HG02623 (cell line): ENCODE measurements around the gene GYS2.

ENCODE experiments used
- ATAC-seq: cut with Tn5 transposase; IDR thresholded peaks from one replicate; pipeline ENCODE4 v1.9.1; 2021; ENCODE audit warnings: moderate library complexity; ENCODE audit not compliant: unreplicated experiment

GYS2 gene

DNA sequence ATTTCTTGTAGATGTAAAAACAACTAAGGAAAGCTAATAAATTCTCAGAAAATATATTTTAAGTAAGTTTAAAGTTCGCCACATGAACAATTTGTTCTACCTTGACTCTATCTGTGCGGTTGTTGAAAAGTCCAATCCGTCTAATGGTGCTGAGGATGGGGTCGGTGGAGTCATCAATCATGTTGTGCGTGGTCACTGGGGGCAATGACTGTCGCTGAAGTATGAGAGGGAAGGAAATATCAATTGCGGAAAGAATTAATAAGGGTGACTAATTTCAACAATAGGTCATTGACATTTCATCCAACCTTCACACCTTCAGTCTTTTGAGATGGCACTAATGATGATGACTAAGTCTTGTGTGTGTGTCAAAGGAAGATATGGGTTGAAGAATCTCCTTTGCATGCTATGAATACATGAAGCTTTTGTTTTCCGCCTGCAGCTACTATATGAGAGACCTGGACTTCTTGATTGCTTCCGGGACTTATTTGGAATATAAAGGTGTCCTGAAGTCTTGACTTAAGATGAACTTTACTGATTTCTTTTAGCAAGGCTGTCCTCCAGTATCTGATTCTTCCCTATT, 46.5 kb downstream of the GYS2 start:
- ATAC-seq = no peak

DNA sequence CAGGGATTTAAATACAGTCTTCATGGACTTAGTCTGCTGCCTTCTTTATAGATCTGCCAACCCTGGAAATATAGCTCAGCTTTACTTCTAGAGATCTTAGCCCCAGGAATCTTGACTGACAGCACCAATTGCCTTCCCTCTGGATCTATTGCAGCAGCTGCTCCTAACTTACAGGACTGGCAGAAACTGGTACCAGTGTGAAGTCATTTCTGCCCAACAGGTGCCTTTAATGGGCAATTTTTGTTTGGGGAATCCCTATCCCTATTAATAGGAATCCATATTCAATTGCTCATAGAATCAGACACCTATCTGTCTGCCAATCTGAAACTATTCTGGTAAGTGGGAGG, 51.3 kb downstream of the GYS2 start:
- ATAC-seq = no peak

DNA sequence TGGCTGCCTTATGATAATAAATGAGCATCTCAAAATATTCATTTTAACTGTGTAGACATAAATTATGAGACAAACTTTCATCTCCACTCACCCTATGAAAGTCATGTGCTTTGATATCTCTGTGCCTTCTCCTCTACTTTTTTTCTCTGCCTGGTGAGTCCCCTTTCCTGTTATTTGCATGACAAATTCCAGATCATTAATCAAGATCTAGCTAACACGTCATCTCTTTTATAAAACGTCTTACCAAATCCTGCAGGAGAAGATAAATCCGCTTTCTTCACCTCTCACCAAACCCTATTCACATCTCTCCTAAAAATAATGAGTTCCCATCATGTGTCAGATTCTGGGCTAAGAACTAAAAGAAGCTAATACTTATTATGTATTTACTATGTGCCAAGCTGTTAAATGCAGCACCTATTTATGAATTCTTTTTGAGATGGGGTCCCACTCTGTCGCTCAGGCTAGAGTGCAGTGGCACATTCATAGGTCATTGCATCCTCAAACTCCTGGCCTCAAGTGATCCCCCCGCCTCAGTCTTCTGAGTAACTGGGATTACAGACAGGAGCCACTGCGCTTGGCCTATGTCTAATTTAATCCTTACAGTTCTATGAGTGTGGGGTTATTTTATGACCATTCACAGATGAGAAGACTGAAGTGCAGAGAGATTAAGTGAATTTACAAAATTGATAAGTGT, 51.9 kb downstream of the GYS2 start:
- ATAC-seq = no peak

DNA sequence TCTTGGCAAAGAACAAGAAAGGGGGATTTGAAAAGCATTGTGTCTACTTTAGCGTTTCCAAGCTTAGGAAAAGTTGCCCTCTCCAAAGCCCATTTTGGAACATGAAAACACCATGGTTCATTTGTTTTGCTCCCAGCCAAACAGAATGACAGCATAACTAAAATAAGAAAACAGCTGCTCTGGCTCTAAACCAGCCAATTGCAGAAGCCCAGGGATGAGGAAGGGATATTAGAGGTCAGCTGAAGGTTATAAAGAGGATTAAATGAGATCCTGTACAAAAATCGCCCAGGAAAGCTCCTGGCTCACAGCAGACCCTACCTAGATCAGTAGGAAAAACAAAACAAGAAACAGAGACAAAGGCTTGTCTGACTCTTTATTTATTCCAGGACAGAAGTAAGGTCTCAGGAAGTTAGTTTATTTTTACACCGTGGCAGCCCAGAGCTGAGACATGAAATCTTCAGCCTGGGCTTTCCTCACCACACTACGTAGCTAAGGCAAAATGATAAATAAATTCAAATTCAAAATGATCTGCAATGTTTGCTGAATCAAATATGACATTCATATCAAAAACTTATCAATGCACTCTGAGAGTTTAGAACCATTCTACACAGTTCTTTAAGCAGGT, 52.7 kb downstream of the GYS2 start:
- no peak for ATAC-seq

DNA sequence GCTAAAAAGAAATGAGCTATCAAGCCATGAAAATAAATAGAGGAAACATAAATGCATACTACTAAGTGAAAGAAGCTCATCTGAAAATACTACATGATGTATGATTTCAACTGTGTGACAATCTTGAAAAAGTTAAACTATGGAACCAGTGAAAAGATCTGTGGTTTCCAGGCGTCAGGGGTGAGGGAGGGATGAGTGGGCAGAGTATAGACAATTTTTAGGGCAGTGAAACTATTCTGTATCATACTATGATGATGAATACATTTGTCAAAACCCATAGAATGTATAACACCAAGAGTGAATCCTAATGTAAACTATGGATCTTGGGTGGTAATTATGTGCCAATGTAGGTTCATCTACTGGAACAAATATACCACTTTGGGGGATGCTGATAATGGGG, 57.2 kb downstream of the GYS2 start:
- no peak for ATAC-seq

DNA sequence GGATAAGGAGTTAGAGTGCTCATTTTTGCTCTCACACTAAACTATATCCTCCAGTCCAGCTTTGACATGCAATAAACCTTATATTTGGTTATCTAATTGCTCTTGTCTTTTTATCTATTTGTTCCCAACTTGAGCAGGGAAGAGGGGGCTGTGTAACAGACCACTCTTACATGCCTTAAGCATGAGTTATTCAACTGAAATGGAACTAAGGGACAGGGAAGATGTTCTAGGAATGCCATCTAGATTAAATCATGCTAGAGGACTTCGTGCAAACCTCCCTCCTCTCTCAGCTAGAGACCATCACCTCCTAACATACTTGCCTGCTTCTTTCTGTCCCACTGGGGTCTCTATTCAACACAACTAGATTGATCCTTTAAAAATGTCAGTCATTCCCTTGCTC, 57.9 kb downstream of the GYS2 start:
- ATAC-seq = no peak

DNA sequence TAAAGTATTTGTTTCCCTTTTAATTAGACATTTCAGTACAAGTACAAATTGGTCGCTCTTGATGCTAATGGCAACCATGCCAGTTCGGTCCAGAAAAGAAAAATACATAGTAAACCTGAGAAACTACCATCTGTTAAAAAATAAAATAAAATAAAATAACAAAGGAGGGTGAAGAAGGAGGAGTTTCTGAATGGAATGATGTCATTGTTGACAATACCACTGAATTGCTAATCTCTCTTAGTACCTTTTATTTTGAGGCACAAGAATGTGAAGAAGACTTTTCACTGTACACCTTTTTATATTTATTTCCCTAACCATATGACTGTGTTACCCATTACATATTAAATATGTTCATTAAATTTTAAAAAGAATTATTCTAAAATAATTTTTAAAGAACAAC, 59.1 kb downstream of the GYS2 start:
- no peak for ATAC-seq

DNA sequence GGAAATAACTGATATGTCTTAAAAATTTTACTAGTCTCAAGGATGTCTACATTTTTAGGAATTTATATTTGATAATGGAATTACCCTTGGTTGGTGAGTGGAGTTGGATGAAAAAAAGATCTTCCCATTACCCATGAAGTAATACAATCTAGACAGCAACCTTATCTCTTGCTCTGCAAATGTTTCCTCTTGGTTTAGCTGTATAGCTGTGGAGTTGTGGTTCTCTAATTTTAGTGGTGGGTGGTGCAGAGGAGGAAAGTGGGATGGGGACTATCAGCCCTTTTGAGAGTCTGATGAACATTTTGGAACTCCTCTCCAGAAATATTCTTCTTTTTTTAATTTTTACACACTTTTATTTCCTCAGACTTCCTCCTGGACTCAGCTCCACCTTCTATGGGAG, 61.5 kb downstream of the GYS2 start:
- no peak for ATAC-seq

DNA sequence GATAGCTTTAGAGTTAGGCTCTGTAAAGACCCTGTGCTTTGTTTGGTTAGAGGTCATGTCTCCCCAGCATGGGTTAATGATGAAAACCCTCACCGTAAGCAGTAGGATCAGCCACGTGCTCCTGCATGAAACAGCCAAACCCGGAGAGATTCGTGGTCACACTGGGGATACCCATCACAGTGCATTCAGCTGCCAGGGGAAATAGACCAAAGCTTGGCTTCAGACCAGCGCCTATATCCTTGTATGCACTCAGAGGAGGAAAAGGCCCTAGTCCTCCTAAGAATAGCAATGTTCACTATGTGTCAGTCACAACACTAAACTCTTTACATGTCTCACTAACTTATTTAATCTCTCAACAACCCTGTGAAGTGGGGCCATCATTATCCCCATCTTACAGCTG, 62.2 kb downstream of the GYS2 start:
- ATAC-seq = no peak

DNA sequence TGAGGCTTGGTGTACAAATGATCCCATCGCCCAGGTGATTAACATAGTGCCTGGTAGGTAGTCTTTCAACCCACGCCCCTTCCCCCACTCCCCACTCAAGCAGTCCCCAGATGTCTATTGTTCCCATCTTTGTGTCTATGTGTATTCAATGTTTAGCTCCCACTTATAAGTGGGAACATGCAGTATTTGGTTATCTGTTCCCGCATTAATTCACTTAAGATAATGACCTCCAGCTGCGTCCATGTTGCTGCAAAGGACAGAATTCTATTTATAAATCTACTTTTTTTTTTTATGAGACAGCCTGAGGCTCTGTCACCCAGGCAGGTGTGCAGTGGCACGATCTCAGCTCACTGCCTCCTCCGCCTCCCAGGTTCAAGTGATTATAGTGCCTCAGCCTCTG, 62.9 kb downstream of the GYS2 start:
- ATAC-seq = no peak

DNA sequence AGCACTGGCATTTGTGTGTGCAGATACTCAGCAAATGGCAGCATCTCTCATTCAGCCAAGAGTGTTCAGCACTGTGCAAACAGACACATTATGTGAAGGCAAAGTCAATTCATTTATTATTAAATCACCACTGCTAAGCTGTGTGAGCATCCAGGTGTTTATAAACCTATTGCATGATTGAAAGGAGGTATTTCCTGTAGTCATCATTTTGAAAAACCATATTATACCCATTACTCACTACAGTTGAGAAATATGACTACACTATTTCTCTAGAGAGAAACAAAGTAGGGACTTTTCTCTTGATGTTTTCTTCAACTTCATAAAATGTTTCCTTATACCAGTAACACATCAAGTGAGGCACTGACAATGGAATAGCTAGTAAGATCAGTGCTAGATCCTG, 64.8 kb downstream of the GYS2 start:
- no peak for ATAC-seq

DNA sequence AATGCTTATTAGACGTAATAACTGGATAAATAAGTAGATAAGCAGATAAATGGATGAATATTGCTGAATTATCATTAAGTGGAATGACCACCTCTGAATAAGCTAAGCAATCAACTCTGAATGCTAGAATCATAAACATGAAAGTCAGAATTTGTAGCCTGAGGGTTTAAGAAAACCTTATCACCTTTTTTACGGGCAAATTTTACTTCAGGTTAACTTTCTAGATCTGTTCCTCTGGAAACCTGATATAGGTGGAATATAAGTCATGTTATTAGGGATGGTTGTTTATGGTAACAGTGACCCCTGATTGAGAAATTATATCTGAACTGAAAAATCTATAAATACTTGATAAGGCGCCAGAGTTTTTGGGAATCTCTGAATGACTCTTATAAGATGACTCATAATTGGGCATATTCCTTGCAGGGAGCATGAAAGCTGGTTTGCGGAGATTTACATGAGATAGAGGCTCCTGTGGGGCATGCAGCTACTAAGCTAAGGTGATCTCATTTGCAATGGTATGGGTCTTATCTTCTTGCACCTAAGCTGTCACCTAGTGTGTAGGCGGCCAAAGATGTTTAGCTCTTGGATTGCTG, 66.5 kb downstream of the GYS2 start:
- no peak for ATAC-seq

DNA sequence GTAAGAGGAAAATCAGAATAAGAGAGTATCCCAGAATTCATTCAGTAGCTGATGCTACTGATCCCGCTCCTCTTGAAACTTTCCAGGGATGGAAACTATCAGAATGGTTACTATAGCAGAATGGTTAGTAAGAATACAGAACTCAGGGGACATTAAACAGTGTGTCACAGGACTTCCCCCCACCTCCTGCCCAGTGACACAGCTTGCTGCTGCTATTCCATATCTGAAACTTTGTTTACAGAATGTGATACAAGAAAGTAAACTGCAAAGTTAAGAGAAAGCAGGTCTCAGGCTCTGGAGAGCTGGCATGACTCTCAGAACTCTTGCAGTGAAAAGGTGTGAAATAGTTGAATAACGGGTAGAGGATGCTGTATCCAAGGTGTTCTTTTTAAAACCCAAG, 75.2 kb downstream of the GYS2 start:
- ATAC-seq = no peak

DNA sequence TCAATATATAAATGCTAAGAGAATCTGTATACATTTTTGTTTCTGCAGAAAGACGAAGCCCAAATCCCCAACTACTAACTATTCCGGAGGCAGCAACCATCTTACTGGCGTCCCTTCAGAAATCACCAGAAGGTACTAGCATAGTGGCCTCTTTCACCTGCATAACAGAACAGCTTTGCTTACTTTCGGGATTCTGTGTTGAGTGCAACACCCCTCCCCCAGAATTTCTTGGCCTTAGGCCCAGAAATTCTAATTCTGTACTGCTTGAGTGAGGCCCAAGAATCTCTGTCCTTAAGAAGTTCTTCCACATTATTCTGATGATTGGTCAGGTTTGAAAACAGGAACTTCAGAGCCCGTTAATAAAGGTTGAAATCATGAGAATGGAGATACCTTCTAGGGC, 75.7 kb downstream of the GYS2 start:
- ATAC-seq = no peak

DNA sequence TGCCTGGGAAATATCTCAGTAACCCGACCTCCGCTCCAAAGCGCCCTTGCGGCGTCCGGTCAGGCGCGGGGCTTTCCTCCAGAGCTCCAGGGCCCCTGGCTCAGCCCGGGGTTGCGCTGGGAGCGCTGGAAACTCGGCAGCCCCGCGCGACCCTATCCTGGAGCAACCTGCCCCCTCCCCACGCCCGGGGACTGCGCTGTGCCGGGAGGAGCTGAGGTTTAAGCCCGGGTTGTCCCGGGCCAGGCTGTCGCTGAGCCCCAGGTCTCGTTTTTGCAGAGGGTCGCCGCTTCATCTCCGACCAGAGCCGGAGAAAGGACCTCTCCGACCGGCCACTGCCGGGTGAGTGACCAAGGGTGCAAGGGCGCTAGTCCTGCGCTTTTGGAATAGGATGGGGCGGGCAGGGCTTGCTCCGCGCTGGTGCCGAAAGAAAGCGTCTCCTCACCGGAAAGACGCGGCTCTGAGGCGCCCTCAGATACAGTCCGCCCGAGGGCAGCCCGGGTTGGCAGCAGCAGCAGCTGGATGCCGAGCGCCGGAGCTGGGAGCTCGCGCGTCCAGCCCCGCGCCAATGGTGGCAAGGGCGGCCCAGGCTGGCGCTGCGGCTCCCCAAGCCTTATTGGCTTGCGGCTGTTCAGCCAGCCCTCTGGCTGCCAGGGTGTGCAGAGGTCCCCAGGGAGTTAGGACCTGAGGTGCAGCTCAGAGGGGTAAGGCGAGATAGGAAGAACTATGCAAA, 77.0 kb downstream of the GYS2 start:
- ATAC-seq = peak; percentile 93

DNA sequence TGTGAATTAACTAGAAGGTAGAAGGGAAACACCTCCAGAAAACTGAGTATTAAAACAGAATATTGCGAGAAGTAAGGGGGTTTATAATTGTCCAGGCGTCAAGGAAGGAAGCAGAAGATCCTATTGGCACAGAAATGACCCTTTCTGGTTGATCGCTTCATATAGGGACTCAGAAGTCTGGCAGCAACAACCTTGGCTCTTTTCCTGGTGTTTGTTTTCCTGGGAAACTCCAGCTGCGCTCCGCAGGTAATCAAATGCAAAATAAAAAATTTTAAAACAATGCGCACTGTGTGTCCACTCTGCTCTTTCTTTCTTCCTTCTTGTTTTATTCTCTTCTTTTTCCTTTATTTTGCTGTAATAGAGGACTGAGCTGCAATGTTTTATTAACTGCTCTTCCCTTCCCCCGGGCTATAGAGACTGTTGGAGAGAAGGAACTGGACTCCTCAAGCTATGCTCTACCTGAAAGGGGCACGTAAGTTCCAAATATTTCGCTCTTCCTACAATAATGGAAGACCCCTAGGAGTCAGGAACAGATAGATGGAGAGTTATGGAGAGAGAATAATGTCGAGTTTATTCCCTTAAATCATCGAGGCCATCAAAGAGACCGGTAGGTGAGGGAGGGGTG, 77.8 kb downstream of the GYS2 start:
- ATAC-seq = no peak

DNA sequence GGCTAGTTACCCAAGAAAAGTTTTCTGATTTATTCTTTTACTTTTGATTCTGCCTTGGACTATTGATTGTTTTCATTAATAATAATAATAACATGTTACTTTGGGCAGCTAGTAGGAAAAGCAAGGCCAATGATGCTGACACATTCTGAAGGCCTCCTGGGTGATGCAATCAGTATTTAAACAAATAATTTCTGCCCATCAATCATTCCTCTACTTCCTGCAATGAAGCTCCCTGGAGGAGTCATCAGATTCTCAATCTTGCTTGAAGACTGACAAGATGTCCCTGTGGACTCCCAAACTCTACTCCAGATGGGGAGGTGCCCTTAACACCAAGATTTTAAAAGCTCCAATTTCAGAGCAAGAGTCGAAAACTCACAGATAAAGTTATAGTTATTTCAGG, 78.6 kb downstream of the GYS2 start, which contains the start of gene SPX:
Gene SPX, plus strand, starts transcription at position 244 of the 400 bp plus-strand sequence. CDS start 177 bp downstream, outside the sequence.
- no peak for ATAC-seq

DNA sequence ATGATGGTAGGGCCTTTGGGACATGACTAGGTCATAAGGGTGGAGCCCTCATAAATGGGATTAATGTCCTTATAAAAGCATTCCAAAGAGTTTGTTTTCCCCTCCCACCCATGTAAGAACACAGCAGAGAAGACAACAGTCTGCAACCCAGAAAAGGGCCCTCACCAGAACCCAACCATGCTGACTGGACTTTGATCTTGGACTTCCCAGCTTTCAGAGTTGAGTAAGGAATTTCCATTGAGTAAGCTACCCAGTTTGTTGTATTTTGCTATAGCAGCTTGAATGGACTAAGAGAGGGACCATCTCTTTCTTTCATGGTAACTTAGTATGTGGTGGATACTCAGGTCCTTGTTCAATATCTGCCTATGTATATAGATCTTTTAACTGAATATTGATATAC, 81.5 kb downstream of the GYS2 start:
- ATAC-seq = no peak

DNA sequence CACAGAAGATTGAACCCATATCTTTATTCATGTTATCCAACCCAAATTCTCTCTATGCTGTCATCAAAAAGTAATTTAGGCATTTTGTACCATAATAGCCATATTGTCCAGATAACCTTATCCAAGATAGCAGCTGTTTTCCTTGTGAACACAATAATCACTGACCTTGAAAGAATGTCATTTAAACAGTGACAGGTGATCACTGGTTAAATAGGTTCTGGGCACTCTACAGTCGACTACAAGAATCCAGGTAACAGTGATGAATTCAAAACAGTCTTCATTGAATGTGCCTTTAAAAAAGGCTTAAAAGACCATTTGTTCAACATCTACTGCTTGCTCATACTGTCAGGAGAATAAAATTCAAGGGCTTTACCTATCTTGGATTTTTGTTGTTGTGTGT, 83.1 kb downstream of the GYS2 start:
- no peak for ATAC-seq

DNA sequence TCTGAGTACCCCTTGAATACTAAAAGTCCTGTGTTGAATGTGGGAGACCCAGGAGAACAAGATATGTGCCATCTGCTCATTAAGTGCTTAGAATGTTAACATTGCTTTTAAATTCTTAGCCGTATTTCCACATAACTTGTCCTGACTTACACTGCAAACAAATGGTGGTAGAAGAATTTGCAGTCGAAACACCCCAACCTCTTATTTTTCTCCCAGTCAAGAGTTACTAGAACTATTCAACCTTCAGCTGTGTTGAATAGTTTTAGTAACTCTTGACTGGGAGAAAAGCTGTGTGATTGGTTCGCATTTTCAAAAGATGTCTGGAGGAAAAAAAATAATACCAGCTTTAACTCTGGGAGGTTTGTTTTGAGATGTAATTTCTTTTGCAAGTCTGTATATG, 86.2 kb downstream of the GYS2 start:
- no peak for ATAC-seq

DNA sequence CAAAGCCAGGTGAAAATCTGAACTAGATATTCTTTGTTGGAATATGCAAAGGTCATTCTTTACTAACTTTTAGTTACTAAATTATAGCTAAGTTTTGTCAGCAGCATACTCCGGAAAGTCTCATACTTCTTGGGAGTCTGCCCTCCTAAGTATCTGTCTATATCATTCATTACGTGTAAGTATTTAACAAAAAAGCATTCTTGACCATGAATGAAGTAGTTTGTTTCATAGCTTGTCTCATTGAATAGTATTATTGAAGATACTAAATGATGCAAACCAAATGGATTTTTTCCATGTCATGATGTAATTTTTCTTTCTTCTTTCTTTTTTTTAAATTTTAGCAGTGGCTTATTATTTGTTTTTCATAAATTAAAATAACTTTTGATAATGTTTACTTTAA, 88.4 kb downstream of the GYS2 start:
- ATAC-seq = no peak
